ENCODE results near the gene IRS2. TPM values are rescaled to one million over a fixed set of nuclear protein-coding genes. Genes with fewer than 3 reads are reported as not detected.

The IRS2 gene
- total RNA-seq, 1 donor from 2014 or later = 14.9 TPM

GRCh38 chr13:109809216-109809932, 23.0 kb upstream of the IRS2 start:
- H3K9me3 ChIP-seq (replicated peaks) = no peaks in the 10 kb centered on the region
- peaks cover 39% of the 10 kb centered on the region for H3K27me3 ChIP-seq (ENCODE audit: low read depth)
- H3K4me3 ChIP-seq = no peak overlapping the region
- DNase-seq = no peak
- no peak overlapping the region for H3K27ac ChIP-seq (replicated peaks)
- H3K4me1 ChIP-seq = no peaks in the 10 kb centered on the region
- no peaks in the 10 kb centered on the region for H3K36me3 ChIP-seq
- intact Hi-C loops (cut with micrococcal nuclease) = no loop called here
- no peak for TF ChIP-seq CTCF (IDR thresholded peaks at IDR 0.05; ENCODE audit: borderline replicate concordance)

GRCh38 chr13:109807345-109807744, 21.0 kb upstream of the IRS2 start:
- intact Hi-C loops (cut with micrococcal nuclease) = no loop called here
- Histone ChIP-seq H3K27ac (replicated peaks) (no peak overlapping the region), H3K4me1 (no peaks in the 10 kb centered on the region), H3K36me3 (no peaks in the 10 kb centered on the region), H3K27me3 (ENCODE audit: low read depth) (peaks cover 34% of the 10 kb centered on the region), H3K4me3 (no peak overlapping the region), H3K9me3 (replicated peaks) (no peaks in the 10 kb centered on the region)
- DNase-seq = no peak
- no peak for TF ChIP-seq CTCF (IDR thresholded peaks at IDR 0.05; ENCODE audit: borderline replicate concordance)

- Histone ChIP-seq H3K4me3 (no peak overlapping the region), H3K4me1 (no peaks in the 10 kb centered on the region), H3K27ac (replicated peaks) (no peak overlapping the region), H3K36me3 (no peaks in the 10 kb centered on the region), H3K27me3 (ENCODE audit: low read depth) (peaks cover 13% of the 10 kb centered on the region), H3K9me3 (replicated peaks) (no peaks in the 10 kb centered on the region)
- TF ChIP-seq CTCF (IDR thresholded peaks at IDR 0.05; ENCODE audit: borderline replicate concordance) = no peak
- intact Hi-C loops (cut with micrococcal nuclease) = no loop called here
- no peak for DNase-seq
Measured at GRCh38 chr13:109804654-109805053, 18.3 kb upstream of the IRS2 start.

GRCh38 chr13:109803825-109804224, 17.4 kb upstream of the IRS2 start:
- H3K27ac ChIP-seq (replicated peaks) = no peak overlapping the region
- intact Hi-C loops (cut with micrococcal nuclease) = no loop called here
- no peaks in the 10 kb centered on the region for H3K36me3 ChIP-seq
- peaks cover 9% of the 10 kb centered on the region for H3K27me3 ChIP-seq (ENCODE audit: low read depth)
- H3K4me1 ChIP-seq = no peaks in the 10 kb centered on the region
- no peak for DNase-seq
- H3K9me3 ChIP-seq (replicated peaks) = no peaks in the 10 kb centered on the region
- TF ChIP-seq CTCF (IDR thresholded peaks at IDR 0.05; ENCODE audit: borderline replicate concordance) = no peak
- H3K4me3 ChIP-seq = no peak overlapping the region

GRCh38 chr13:109802936-109803335, 16.6 kb upstream of the IRS2 start:
- H3K4me3 ChIP-seq = no peak overlapping the region
- intact Hi-C loops (cut with micrococcal nuclease) = no loop called here
- peaks cover 8% of the 10 kb centered on the region for H3K27me3 ChIP-seq (ENCODE audit: low read depth)
- no peak for TF ChIP-seq CTCF (IDR thresholded peaks at IDR 0.05; ENCODE audit: borderline replicate concordance)
- DNase-seq = no peak
- H3K27ac ChIP-seq (replicated peaks) = no peak overlapping the region
- no peaks in the 10 kb centered on the region for H3K36me3 ChIP-seq
- no peaks in the 10 kb centered on the region for H3K4me1 ChIP-seq
- no peaks in the 10 kb centered on the region for H3K9me3 ChIP-seq (replicated peaks)

All from left ventricle myocardium inferior (tissue), 1 donor.